ENCODE measurements around the gene NRXN2.

NRXN2 gene

GRCh38 chr11:64698427-64698826, 24.6 kb downstream of the NRXN2 start:
- DNase-seq = no peak
- TF ChIP-seq GATA1 (IDR thresholded peaks at IDR 0.05; ENCODE audit: low read depth, low read length) = no peak
- TF ChIP-seq POLR2A (IDR thresholded peaks at IDR 0.05; ENCODE audit: low read length) = no peak

GRCh38 chr11:64697663-64698375, 25.2 kb downstream of the NRXN2 start:
- TF ChIP-seq GATA1 (IDR thresholded peaks at IDR 0.05; ENCODE audit: low read depth, low read length) (no peak), POLR2A (IDR thresholded peaks at IDR 0.05; ENCODE audit: low read length) (no peak)
- DNase-seq = no peak

- no peak for DNase-seq
- TF ChIP-seq POLR2A (IDR thresholded peaks at IDR 0.05; ENCODE audit: low read length) = no peak
- no peak for TF ChIP-seq GATA1 (IDR thresholded peaks at IDR 0.05; ENCODE audit: low read depth, low read length)
These were observed 27.0 kb downstream of the NRXN2 start for GRCh38 chr11:64696045-64696444.

- TF ChIP-seq POLR2A (IDR thresholded peaks at IDR 0.05; ENCODE audit: low read length) (no peak), GATA1 (IDR thresholded peaks at IDR 0.05; ENCODE audit: low read depth, low read length) (no peak)
- no peak for DNase-seq
These were observed 27.4 kb downstream of the NRXN2 start for GRCh38 chr11:64695548-64695947.

- no peak for TF ChIP-seq POLR2A (IDR thresholded peaks at IDR 0.05; ENCODE audit: low read length)
- no peak for TF ChIP-seq GATA1 (IDR thresholded peaks at IDR 0.05; ENCODE audit: low read depth, low read length)
- no peak for DNase-seq
These were observed 28.1 kb downstream of the NRXN2 start for GRCh38 chr11:64694821-64695365.

GRCh38 chr11:64694026-64694755, 28.8 kb downstream of the NRXN2 start:
- no peak for DNase-seq
- TF ChIP-seq GATA1 (IDR thresholded peaks at IDR 0.05; ENCODE audit: low read depth, low read length) (no peak), POLR2A (IDR thresholded peaks at IDR 0.05; ENCODE audit: low read length) (no peak)

GRCh38 chr11:64692764-64693331, 30.1 kb downstream of the NRXN2 start:
- no peak for DNase-seq
- TF ChIP-seq GATA1 (IDR thresholded peaks at IDR 0.05; ENCODE audit: low read depth, low read length) (no peak), POLR2A (IDR thresholded peaks at IDR 0.05; ENCODE audit: low read length) (no peak)

- DNase-seq = no peak
- TF ChIP-seq GATA1 (IDR thresholded peaks at IDR 0.05; ENCODE audit: low read depth, low read length) = no peak
- no peak for TF ChIP-seq POLR2A (IDR thresholded peaks at IDR 0.05; ENCODE audit: low read length)
These were observed 31.5 kb downstream of the NRXN2 start for GRCh38 chr11:64691543-64691942.

- no peak for DNase-seq
- TF ChIP-seq POLR2A (IDR thresholded peaks at IDR 0.05; ENCODE audit: low read length) = no peak
- TF ChIP-seq GATA1 (IDR thresholded peaks at IDR 0.05; ENCODE audit: low read depth, low read length) = no peak
These were observed 32.8 kb downstream of the NRXN2 start for GRCh38 chr11:64690235-64690634.

- TF ChIP-seq POLR2A (IDR thresholded peaks at IDR 0.05; ENCODE audit: low read length) = no peak
- TF ChIP-seq GATA1 (IDR thresholded peaks at IDR 0.05; ENCODE audit: low read depth, low read length) = no peak
- peak; percentile 88 to 92 for DNase-seq
These were observed 34.4 kb downstream of the NRXN2 start for GRCh38 chr11:64688534-64688982.

GRCh38 chr11:64687643-64688533, 35.1 kb downstream of the NRXN2 start:
- DNase-seq = no peak
- TF ChIP-seq GATA1 (IDR thresholded peaks at IDR 0.05; ENCODE audit: low read depth, low read length) (no peak), POLR2A (IDR thresholded peaks at IDR 0.05; ENCODE audit: low read length) (no peak)

GRCh38 chr11:64687204-64687603, 35.8 kb downstream of the NRXN2 start:
- DNase-seq = no peak
- TF ChIP-seq POLR2A (IDR thresholded peaks at IDR 0.05; ENCODE audit: low read length) (no peak), GATA1 (IDR thresholded peaks at IDR 0.05; ENCODE audit: low read depth, low read length) (no peak)

- TF ChIP-seq POLR2A (IDR thresholded peaks at IDR 0.05; ENCODE audit: low read length) (no peak), GATA1 (IDR thresholded peaks at IDR 0.05; ENCODE audit: low read depth, low read length) (no peak)
- no peak for DNase-seq
These were observed 36.4 kb downstream of the NRXN2 start for GRCh38 chr11:64686466-64687170.
